Hepatocyte (in vitro differentiated cells): ENCODE results near the gene SPCS2. TPM values are rescaled to one million over a fixed set of nuclear protein-coding genes. Genes with fewer than 3 reads are reported as not detected.

Experiments
- DNase-seq: peaks from one replicate; pipeline ENCODE4 v3.0.0-alpha.2; 2016; ENCODE audit warnings: low spot score
- H2AFZ ChIP-seq: fragments of 200-600 bp; sonication (generic); 2 replicates; pipeline ENCODE4 v1.6.0; 2016; ENCODE audit warnings: antibody characterized with exemption, mild to moderate bottlenecking
- H3K27ac ChIP-seq: fragments of 200-600 bp; sonication (generic); 2 replicates; pipeline ENCODE4 v1.5.1; 2016; ENCODE audit warnings: mild to moderate bottlenecking
- H3K27me3 ChIP-seq: fragments of 200-600 bp; sonication (generic); 2 replicates; pipeline ENCODE4 v1.6.1; 2016
- H3K36me3 ChIP-seq: fragments of 200-600 bp; sonication (generic); replicated peaks from 2 replicates; pipeline ENCODE4 v1.5.1; 2016; ENCODE audit warnings: low read depth; ENCODE audit not compliant: insufficient read depth
- H3K4me1 ChIP-seq: fragments of 200-600 bp; sonication (generic); 2 replicates; pipeline ENCODE4 v1.5.1; 2016; ENCODE audit warnings: mild to moderate bottlenecking, moderate library complexity; ENCODE audit not compliant: insufficient read depth
- H3K4me2 ChIP-seq: fragments of 200-600 bp; sonication (generic); 2 replicates; pipeline ENCODE4 v1.6.0; 2016
- H3K4me3 ChIP-seq: fragments of 200-600 bp; sonication (generic); 2 replicates; pipeline ENCODE4 v1.5.1; 2016; ENCODE audit warnings: mild to moderate bottlenecking
- H3K79me2 ChIP-seq: fragments of 200-600 bp; sonication (generic); 2 replicates; pipeline ENCODE4 v1.6.0; 2017; ENCODE audit warnings: mild to moderate bottlenecking
- H3K9me2 ChIP-seq: fragments of 200-600 bp; sonication (generic); replicated peaks from 2 replicates; pipeline ENCODE4 v1.6.0; 2017; ENCODE audit warnings: mild to moderate bottlenecking; ENCODE audit not compliant: insufficient read depth
- H3K9me3 ChIP-seq: fragments of 200-600 bp; sonication (generic); 2 replicates; pipeline ENCODE4 v1.5.1; 2016; ENCODE audit warnings: low read depth, mild to moderate bottlenecking
- H4K20me1 ChIP-seq: fragments of 200-600 bp; sonication (generic); 2 replicates; pipeline ENCODE4 v1.6.0; 2016; ENCODE audit warnings: mild to moderate bottlenecking; ENCODE audit not compliant: insufficient read depth, poor library complexity, severe bottlenecking
- CTCF ChIP-seq: fragments of 200-600 bp; sonication (generic); IDR thresholded peaks from 2 replicates; pipeline ENCODE4 v1.5.1; 2016; ENCODE audit warnings: antibody characterized with exemption, mild to moderate bottlenecking; ENCODE audit not compliant: poor library complexity
- EZH2 ChIP-seq: fragments of 200-600 bp; sonication (generic); IDR thresholded peaks from 2 replicates; pipeline ENCODE4 v1.6.1; 2016; ENCODE audit warnings: antibody characterized with exemption, mild to moderate bottlenecking, borderline replicate concordance
- EZH2phosphoT487 ChIP-seq: fragments of 200-600 bp; sonication (generic); IDR thresholded peaks from one replicate; pipeline ENCODE4 v1.6.1; 2018; ENCODE audit warnings: antibody characterized with exemption, mild to moderate bottlenecking, low read depth, moderate library complexity; ENCODE audit not compliant: unreplicated experiment, severe bottlenecking
- WGBS: methylation state at CpG from one replicate; pipeline ENCODE4 v1.1.6; 2016; ENCODE audit warnings: low lambda C conversion rate; ENCODE audit errors: missing lambda C conversion rate; 5-methylcytosine and 5-hydroxymethylcytosine counted together
- polyA plus RNA-seq: library from polyadenylated mRNA; unstranded; fragments of >200 nt; fragmentation: Nextera tagmentation; extraction: Ambion mirVana; gene quantifications from 2 replicates; pipeline ENCODE4 v1.2.1, GENCODE V29; 2016
- total RNA-seq: library from RNA; depleted of rRNA; stranded (reverse); fragments of >200 nt; gene quantifications from 2 replicates; pipeline ENCODE4 v1.2.3, GENCODE V29; 2014

Gene SPCS2
- total and polyA plus RNA-seq, 2 experiments from 2014 or later: 51.0 to 428 TPM

- no peaks in the 10 kb centered on the region for H3K9me2 ChIP-seq
- peaks cover 56% of the 10 kb centered on the region for H3K79me2 ChIP-seq
- H3K4me2 ChIP-seq: no peak overlapping the region
- DNase-seq: no peak
- WGBS: 85% methylated on average over 6 of the region's 6 CpGs
- no peak overlapping the region for H2AFZ ChIP-seq
- H3K4me1 ChIP-seq: no peaks in the 10 kb centered on the region
- H3K9me3 ChIP-seq: no peaks in the 10 kb centered on the region
- peaks cover 11% of the 10 kb centered on the region for H4K20me1 ChIP-seq
- no peak for TF ChIP-seq EZH2phosphoT487
- no peak for TF ChIP-seq EZH2
- no peak for TF ChIP-seq CTCF
- no peak overlapping the region for H3K4me3 ChIP-seq
- no peaks in the 10 kb centered on the region for H3K27me3 ChIP-seq
- H3K27ac ChIP-seq: no peak overlapping the region
- peaks cover 8% of the 10 kb centered on the region for H3K36me3 ChIP-seq
Observed at GRCh38 chr11:74971424-74971823, 22.4 kb downstream of the SPCS2 start.

DNA sequence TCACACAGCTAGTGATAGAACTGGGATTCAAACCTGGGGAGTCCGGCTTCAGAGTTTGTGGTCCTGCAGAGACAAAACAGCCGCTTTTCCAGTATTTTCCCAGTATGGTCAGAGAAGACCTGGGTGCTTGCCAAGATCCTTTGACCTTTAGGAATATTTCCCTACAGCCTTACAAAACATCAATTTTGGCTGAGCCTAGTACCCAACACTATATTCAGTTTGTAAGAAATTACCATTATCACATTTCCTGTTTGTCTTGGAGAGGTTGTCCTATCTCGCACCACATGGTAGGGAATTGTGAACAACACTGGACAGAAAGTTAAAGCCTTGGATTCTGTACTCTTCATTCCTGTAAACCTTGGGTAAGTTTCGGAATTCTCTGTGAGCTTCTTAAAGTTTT, 29.0 kb downstream of the SPCS2 start:
- Histone ChIP-seq H3K9me3 (no peaks in the 10 kb centered on the region), H3K4me3 (no peak overlapping the region), H4K20me1 (peaks cover 4% of the 10 kb centered on the region), H3K4me1 (peaks cover 3% of the 10 kb centered on the region), H3K79me2 (peaks cover 12% of the 10 kb centered on the region), H3K4me2 (no peak overlapping the region), H2AFZ (no peak overlapping the region), H3K9me2 (no peaks in the 10 kb centered on the region), H3K27me3 (no peaks in the 10 kb centered on the region), H3K27ac (no peak overlapping the region), H3K36me3 (peaks cover 3% of the 10 kb centered on the region)
- TF ChIP-seq CTCF: no peak
- no peak for DNase-seq
- 96% methylated on average over 4 of the region's 4 CpGs for WGBS

DNA sequence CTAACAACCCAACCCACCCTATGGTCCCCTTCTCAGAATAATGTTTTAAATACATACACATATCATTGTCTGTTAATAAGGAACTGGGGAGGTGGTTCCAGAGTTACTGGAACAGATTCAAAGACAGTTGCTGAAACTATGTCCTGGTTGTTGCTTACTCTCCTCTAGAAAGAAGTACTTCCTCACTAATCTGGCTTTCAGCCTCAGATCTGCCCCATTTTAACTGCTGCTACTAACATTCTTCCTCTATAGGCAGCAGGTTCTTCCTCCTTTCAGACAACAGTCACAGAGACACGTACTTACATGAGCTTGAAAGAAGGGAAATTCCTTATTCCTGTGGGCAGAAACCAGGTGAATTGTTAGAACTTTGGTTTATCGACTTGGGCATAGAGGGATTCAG, 31.6 kb downstream of the SPCS2 start:
- Histone ChIP-seq H2AFZ (no peak overlapping the region), H3K9me3 (no peaks in the 10 kb centered on the region), H3K36me3 (no peaks in the 10 kb centered on the region), H3K4me1 (peaks cover 3% of the 10 kb centered on the region), H3K9me2 (no peaks in the 10 kb centered on the region), H4K20me1 (no peaks in the 10 kb centered on the region), H3K27ac (no peak overlapping the region), H3K27me3 (no peaks in the 10 kb centered on the region), H3K4me2 (no peak overlapping the region), H3K79me2 (no peaks in the 10 kb centered on the region), H3K4me3 (no peak overlapping the region)
- TF ChIP-seq EZH2: no peak
- DNase-seq: no peak
- WGBS: 94% methylated on average over 2 of the region's 2 CpGs

DNA sequence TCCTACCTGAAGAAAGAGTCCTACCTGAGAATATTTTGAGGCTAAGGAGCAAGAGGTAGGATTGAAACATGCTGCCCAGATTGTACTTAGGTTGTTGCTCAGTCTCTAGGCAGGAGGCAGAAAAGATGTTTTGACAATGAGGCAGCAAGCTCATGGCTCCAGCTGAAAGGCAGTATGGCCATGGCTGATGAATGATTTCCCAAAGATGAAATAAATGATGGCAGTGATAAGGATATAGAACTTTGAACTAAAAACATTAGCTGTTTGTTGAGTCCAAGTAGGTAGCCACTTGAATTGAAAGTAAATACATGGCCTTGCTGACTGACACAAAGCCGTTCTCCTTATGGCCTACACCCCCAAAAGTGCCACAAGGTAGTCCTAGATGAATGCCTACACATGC, 32.8 kb downstream of the SPCS2 start:
- Histone ChIP-seq H3K27me3 (no peaks in the 10 kb centered on the region), H3K9me3 (no peaks in the 10 kb centered on the region), H3K79me2 (no peaks in the 10 kb centered on the region), H2AFZ (no peak overlapping the region), H3K27ac (no peak overlapping the region), H3K4me2 (no peak overlapping the region), H3K9me2 (no peaks in the 10 kb centered on the region), H3K4me1 (peaks cover 3% of the 10 kb centered on the region), H3K36me3 (no peaks in the 10 kb centered on the region), H4K20me1 (no peaks in the 10 kb centered on the region), H3K4me3 (no peak overlapping the region)
- 88% methylated on average over 1 of the region's 1 CpG for WGBS
- DNase-seq: no peak
- TF ChIP-seq EZH2 (no peak), CTCF (no peak), EZH2phosphoT487 (no peak)
